Activated CD4-positive, alpha-beta memory T cell treated with anti-CD3 and anti-CD28 coated beads for 36 hours (primary cell): ENCODE measurements around the gene MRFAP1L1. TPM values are rescaled to one million over a fixed set of nuclear protein-coding genes. Genes with fewer than 3 reads are reported as not detected.

ENCODE experiments used
- CTCF ChIA-PET: fragments of 350-600 bp; sonication (Branson Sonifier 250); formaldehyde crosslinking; loops from one replicate; lab custom pipeline; 2021; ENCODE audit warnings: antibody characterized with exemption, inconsistent platforms; lab: Charles Lee
- POLR2A ChIA-PET: fragments of 350-600 bp; sonication (Branson Sonifier 250); formaldehyde crosslinking; loops from one replicate; lab custom pipeline; 2021; ENCODE audit warnings: antibody characterized with exemption; lab: Charles Lee
- DNase-seq: peaks from one replicate; pipeline ENCODE4 v3.0.0-alpha.2; 2020
- H3K27ac Mint-ChIP-seq: one replicate; pipeline ENCODE4 v1.8.0; 2021; ENCODE audit warnings: mixed read lengths
- H3K27me3 Mint-ChIP-seq: one replicate; pipeline ENCODE4 v1.8.0; 2021; ENCODE audit warnings: mixed read lengths
- H3K36me3 Mint-ChIP-seq: one replicate; pipeline ENCODE4 v1.8.0; 2021; ENCODE audit warnings: mixed read lengths
- H3K4me1 Mint-ChIP-seq: one replicate; pipeline ENCODE4 v1.8.0; 2021; ENCODE audit warnings: low read depth, mixed read lengths
- H3K4me3 Mint-ChIP-seq: one replicate; pipeline ENCODE4 v1.8.0; 2021; ENCODE audit warnings: mild to moderate bottlenecking, mixed read lengths
- H3K9me3 Mint-ChIP-seq: one replicate; pipeline ENCODE4 v1.8.0; 2021; ENCODE audit warnings: mixed read lengths
- intact Hi-C: fragments of 100-400 bp; cut with micrococcal nuclease; formaldehyde crosslinking; loops from one replicate; pipeline ENCODE4 v1.15.1; 2023
- total RNA-seq, 2 experiments: library from RNA; stranded (reverse); gene quantifications; one replicate each; pipeline ENCODE4 v1.2.3, GENCODE V29; 2021

The MRFAP1L1 gene
- total RNA-seq, 2 experiments from 2014 or later: 50.7 to 52.0 TPM

DNA sequence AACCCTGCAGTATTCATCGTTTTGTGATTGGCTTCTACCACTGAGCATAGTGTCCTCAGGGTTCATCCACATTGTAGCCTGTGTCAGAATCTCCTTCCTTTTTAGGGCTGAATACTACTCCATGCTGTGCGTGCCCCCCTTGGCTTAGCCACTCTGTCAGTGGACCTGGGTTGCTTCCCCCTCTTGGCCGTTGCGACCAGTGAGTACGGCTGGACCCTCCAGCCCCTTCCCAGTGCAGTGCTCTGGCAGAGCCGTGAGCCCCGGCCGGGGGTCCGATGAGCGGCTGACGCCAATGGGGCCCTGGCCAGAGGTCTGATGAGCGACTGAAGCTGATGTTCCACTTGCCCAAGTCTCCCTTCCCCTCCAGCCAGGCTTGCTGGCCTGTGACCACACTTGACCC lies 13.2 kb upstream of the MRFAP1L1 start:
- H3K27me3 Mint-ChIP-seq: no peaks in the 10 kb centered on the region
- no peak for DNase-seq
- peaks cover 18% of the 10 kb centered on the region for H3K4me1 Mint-ChIP-seq
- ChIA-PET POLR2A (no interaction called here), CTCF (interaction anchor here (9.9 kb wide), 1 partner anchor 152 kb away, joined by 252 read pairs; no protein-coding TSS in a partner anchor)
- H3K27ac Mint-ChIP-seq: no peak overlapping the region
- peaks cover 3% of the 10 kb centered on the region for H3K36me3 Mint-ChIP-seq
- no peak overlapping the region for H3K4me3 Mint-ChIP-seq
- H3K9me3 Mint-ChIP-seq: no peaks in the 10 kb centered on the region
- intact Hi-C loops: no loop called here

DNA sequence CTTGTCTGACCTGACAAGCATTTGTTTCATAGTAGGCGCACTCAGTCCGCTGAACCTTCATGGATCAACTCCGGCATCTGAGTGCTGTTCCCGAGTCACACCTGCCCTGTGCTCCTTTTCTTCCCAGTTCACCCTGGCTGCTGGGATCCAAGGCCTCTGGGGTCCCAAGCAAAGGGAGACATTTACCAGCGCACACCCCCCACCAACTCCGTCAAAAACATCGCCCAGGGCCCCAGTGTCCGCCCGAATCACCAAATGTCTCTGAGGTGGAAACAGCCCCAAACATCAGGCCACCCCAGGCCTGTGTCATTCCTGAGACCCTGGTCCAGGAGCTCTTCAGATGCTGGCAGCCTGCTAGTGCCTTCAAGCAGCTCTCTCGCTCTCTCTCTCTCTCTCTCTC lies 11.5 kb upstream of the MRFAP1L1 start:
- intact Hi-C loops: no loop called here
- H3K4me3 Mint-ChIP-seq: no peak overlapping the region
- no peak for DNase-seq
- no peak overlapping the region for H3K27ac Mint-ChIP-seq
- H3K4me1 Mint-ChIP-seq: peaks cover 18% of the 10 kb centered on the region
- H3K36me3 Mint-ChIP-seq: peaks cover 6% of the 10 kb centered on the region
- no peaks in the 10 kb centered on the region for H3K9me3 Mint-ChIP-seq
- CTCF ChIA-PET: interaction anchor here (1.1 to 9.9 kb wide), 11 partner anchors 10 to 349 kb away, joined by 3 to 252 read pairs (median 4); partner anchors contain the start of genes GRPEL1 and MRFAP1L1
- H3K27me3 Mint-ChIP-seq: no peaks in the 10 kb centered on the region
- POLR2A ChIA-PET: interaction anchor here (1.1 kb wide), 1 partner anchor 152 kb away, joined by 3 read pairs; no protein-coding TSS in a partner anchor

- H3K27ac Mint-ChIP-seq: no peak overlapping the region
- DNase-seq: peak; percentile 86
- peaks cover 3% of the 10 kb centered on the region for H3K27me3 Mint-ChIP-seq
- H3K4me3 Mint-ChIP-seq: no peak overlapping the region
- intact Hi-C loops: loop anchor here (1.0 kb wide), 2 partner anchors 154 to 350 kb away; no protein-coding TSS in a partner anchor
- POLR2A ChIA-PET: interaction anchor here (1.1 kb wide), 1 partner anchor 153 kb away, joined by 3 read pairs; no protein-coding TSS in a partner anchor
- H3K9me3 Mint-ChIP-seq: no peaks in the 10 kb centered on the region
- CTCF ChIA-PET: interaction anchor here (0.6 to 9.9 kb wide), 35 partner anchors 10 to 384 kb away, joined by 3 to 252 read pairs (median 3); partner anchors contain the start of genes GRPEL1 and MRFAP1L1
- H3K36me3 Mint-ChIP-seq: peaks cover 9% of the 10 kb centered on the region
- peaks cover 26% of the 10 kb centered on the region for H3K4me1 Mint-ChIP-seq
Measured at GRCh38 chr4:6720202-6720699, 10.6 kb upstream of the MRFAP1L1 start.

DNA sequence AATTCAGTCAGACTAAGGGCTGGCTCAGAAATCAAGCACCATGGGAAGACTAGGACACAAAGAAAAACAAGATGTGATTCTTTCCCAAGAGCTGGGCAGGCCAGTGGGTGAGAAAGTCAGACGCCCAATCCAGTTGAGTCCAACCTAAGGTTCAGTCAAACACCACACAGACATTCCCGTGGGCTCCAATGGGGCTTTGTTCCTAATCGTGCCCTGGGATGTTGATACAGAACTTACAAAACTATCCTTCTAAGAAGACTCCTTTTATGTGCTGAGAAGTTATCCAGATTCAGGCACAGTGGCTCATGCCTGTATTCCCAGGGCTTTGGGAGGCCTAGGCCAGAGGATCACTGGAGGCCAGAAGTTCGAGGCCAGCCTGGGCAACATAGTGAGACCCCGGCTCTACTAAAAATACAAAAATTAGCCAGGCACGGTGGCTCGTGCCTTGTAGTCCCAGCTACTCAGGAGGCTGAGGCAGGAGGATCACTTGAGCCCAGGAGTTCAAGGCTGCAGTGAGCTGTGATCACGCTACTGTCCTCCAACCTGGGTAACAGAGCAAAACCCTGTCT lies 10.0 kb upstream of the MRFAP1L1 start:
- Mint-ChIP-seq H3K36me3 (peaks cover 9% of the 10 kb centered on the region), H3K27me3 (peaks cover 3% of the 10 kb centered on the region), H3K9me3 (no peaks in the 10 kb centered on the region), H3K4me3 (no peak overlapping the region), H3K4me1 (peaks cover 26% of the 10 kb centered on the region), H3K27ac (no peak overlapping the region)
- ChIA-PET CTCF (interaction anchor here (0.6 to 9.9 kb wide), 23 partner anchors 10 to 362 kb away, joined by 3 to 252 read pairs (median 4); partner anchors contain the start of genes GRPEL1 and MRFAP1L1), POLR2A (no interaction called here)
- no peak for DNase-seq
- intact Hi-C loops: loop anchor here (1.0 to 5.0 kb wide), 3 partner anchors 155 to 351 kb away; no protein-coding TSS in a partner anchor

- H3K9me3 Mint-ChIP-seq: no peaks in the 10 kb centered on the region
- intact Hi-C loops: loop anchor here (5.0 kb wide), 1 partner anchor 268 kb away; no protein-coding TSS in a partner anchor
- peaks cover 9% of the 10 kb centered on the region for H3K36me3 Mint-ChIP-seq
- H3K4me3 Mint-ChIP-seq: peak overlapping the region; percentile 1
- no peak for DNase-seq
- POLR2A ChIA-PET: no interaction called here
- H3K27me3 Mint-ChIP-seq: peaks cover 3% of the 10 kb centered on the region
- peaks cover 26% of the 10 kb centered on the region for H3K4me1 Mint-ChIP-seq
- H3K27ac Mint-ChIP-seq: no peak overlapping the region
- CTCF ChIA-PET: interaction anchor here (0.6 to 9.9 kb wide), 10 partner anchors 10 to 351 kb away, joined by 3 to 252 read pairs (median 9); partner anchors contain the start of genes GRPEL1 and MRFAP1L1
Measured at GRCh38 chr4:6718932-6719610, 9.4 kb upstream of the MRFAP1L1 start.

DNA sequence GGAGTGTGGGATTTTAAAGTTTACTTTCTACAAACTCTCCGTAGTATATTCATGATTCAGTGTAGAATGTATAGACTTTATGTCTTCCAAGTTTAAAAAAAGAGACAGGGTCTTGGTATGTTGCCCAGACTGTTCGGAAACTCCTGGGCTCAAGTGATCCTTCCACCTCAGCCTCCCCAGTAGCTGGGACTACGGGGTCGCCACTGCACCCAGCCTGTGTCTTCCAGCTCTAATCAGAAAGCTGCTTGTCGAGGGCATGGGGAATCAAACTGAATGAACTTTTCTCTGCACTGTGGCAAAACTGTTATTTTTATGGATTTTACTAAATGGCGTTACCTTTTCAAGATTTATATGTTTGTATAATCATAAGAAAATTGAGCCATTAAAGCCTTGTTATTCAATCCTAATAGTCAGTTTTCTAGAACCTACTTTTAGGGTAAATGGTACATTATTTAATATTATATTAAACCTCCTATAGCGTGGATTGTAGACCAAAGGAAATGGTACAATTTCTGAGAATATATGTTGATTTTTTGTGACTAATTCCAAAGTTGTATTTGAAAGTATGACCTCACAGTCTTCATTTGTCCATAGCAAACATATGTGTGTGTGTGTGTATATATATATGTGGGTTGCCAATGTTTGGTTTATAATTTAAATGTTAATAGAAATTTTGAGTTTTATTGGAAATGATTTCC lies 7.4 kb upstream of the MRFAP1L1 start:
- ChIA-PET CTCF (interaction anchor here (0.6 to 9.9 kb wide), 15 partner anchors 9 to 383 kb away, joined by 3 to 252 read pairs (median 4); partner anchors contain the start of genes GRPEL1, TADA2B and TBC1D14), POLR2A (interaction anchor here (0.6 to 3.0 kb wide), 9 partner anchors 23 to 352 kb away, joined by 3 to 29 read pairs (median 4); partner anchors contain the start of genes GRPEL1, MAN2B2 and S100P)
- H3K9me3 Mint-ChIP-seq: no peaks in the 10 kb centered on the region
- H3K27me3 Mint-ChIP-seq: peaks cover 3% of the 10 kb centered on the region
- intact Hi-C loops: loop anchor here (1.0 to 5.0 kb wide), 6 partner anchors 43 to 352 kb away; partner anchors contain the start of genes GRPEL1 and MRFAP1
- H3K27ac Mint-ChIP-seq: peak overlapping the region; percentile 97
- H3K36me3 Mint-ChIP-seq: peaks cover 9% of the 10 kb centered on the region
- DNase-seq: no peak
- peak overlapping the region; percentile 90 for H3K4me3 Mint-ChIP-seq
- peaks cover 26% of the 10 kb centered on the region for H3K4me1 Mint-ChIP-seq

DNA sequence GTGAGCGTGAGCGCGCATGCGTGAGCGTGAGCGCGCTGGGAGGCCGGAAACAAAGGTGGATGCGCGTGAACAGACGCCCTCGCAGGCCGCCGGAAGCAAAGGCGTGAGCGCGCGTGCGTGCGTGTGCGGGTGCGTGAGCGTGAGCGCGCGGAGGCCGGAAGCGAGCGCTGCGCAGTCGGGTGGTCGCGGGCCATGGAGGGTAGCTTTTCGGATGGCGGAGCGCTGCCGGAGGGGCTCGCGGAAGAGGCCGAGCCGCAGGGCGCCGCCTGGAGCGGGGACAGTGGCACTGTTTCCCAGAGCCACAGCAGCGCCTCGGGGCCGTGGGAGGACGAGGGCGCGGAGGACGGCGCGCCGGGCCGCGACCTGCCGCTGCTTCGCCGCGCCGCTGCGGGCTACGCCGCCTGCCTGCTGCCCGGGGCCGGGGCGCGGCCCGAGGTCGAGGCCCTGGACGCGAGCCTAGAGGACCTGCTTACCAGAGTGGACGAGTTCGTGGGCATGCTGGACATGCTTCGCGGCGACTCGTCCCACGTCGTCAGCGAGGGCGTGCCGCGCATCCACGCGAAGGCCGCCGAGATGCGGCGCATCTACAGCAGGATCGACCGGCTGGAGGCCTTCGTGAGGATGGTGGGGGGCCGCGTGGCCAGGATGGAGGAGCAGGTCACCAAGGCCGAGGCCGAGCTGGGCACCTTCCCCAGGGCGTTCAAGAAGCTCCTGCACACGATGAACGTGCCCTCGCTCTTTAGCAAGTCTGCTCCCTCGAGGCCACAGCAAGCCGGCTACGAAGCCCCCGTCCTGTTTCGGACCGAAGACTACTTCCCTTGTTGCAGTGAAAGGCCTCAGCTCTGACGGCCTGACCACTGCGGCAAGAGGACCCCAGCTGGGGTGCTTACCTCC lies 6.6 kb upstream of the MRFAP1L1 start, which contains the start of gene BLOC1S4:
TSS of gene BLOC1S4 (plus strand) at position 157 of the 894 bp plus-strand sequence. CDS start at position 193, 36 bp downstream.
- peak; percentile 92 for DNase-seq
- Mint-ChIP-seq H3K4me1 (peaks cover 27% of the 10 kb centered on the region), H3K27me3 (peaks cover 3% of the 10 kb centered on the region), H3K4me3 (peak within 1 kb of the TSS; percentile 90), H3K36me3 (peaks cover 9% of the 10 kb centered on the region), H3K9me3 (no peaks in the 10 kb centered on the region), H3K27ac (peak within 1 kb of the TSS; percentile 97)
- ChIA-PET POLR2A (interaction anchor here (0.6 to 3.0 kb wide), 9 partner anchors 8 to 353 kb away, joined by 3 to 29 read pairs (median 4); partner anchors contain the start of genes GRPEL1, MAN2B2, MRFAP1 and S100P), CTCF (interaction anchor here (0.6 to 9.9 kb wide), 14 partner anchors 8 to 354 kb away, joined by 3 to 252 read pairs (median 3); partner anchors contain the start of genes GRPEL1 and TBC1D14)
- intact Hi-C loops: loop anchor here (1.0 to 5.0 kb wide), 5 partner anchors 42 to 353 kb away; partner anchors contain the start of genes GRPEL1 and MRFAP1

DNA sequence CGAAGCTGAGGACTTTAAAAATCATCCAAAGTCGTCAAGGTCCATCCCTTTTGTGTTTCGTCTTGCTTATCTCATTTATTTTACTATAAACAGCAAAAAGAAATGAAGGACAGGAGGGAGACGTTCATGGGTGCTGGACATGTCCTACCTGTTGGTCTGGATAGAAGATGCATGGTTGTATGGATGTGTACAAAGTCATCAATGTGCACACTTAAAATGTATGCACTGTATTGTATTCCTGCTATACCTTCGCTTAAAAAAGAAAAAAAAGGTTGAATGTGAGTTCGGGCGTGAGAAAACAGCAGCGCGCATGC lies 6.0 kb upstream of the MRFAP1L1 start:
- ChIA-PET CTCF (interaction anchor here (1.1 to 9.9 kb wide), 6 partner anchors 14 to 355 kb away, joined by 3 to 252 read pairs (median 40); partner anchors contain the start of gene GRPEL1), POLR2A (interaction anchor here (0.6 to 3.0 kb wide), 6 partner anchors 8 to 353 kb away, joined by 3 to 29 read pairs (median 6); partner anchors contain the start of genes GRPEL1, MAN2B2 and MRFAP1)
- DNase-seq: no peak
- no peaks in the 10 kb centered on the region for H3K9me3 Mint-ChIP-seq
- peak overlapping the region; percentile 97 for H3K27ac Mint-ChIP-seq
- H3K4me1 Mint-ChIP-seq: peaks cover 34% of the 10 kb centered on the region
- peak overlapping the region; percentile 90 for H3K4me3 Mint-ChIP-seq
- intact Hi-C loops: loop anchor here (1.0 to 5.0 kb wide), 5 partner anchors 41 to 353 kb away; partner anchors contain the start of genes GRPEL1 and MRFAP1
- H3K36me3 Mint-ChIP-seq: peaks cover 9% of the 10 kb centered on the region
- H3K27me3 Mint-ChIP-seq: peaks cover 3% of the 10 kb centered on the region

GRCh38 chr4:6714954-6715353 lies 5.3 kb upstream of the MRFAP1L1 start:
- ChIA-PET POLR2A (interaction anchor here (3.0 kb wide), 1 partner anchor 41 kb away, joined by 29 read pairs; a partner anchor contains a TSS), CTCF (interaction anchor here (1.2 to 5.9 kb wide), 4 partner anchors 40 to 328 kb away, joined by 3 to 74 read pairs (median 8); partner anchors contain the start of gene TADA2B)
- Mint-ChIP-seq H3K9me3 (no peaks in the 10 kb centered on the region), H3K4me3 (no peak overlapping the region), H3K27me3 (peaks cover 3% of the 10 kb centered on the region), H3K27ac (peak overlapping the region; percentile 49), H3K36me3 (peaks cover 9% of the 10 kb centered on the region), H3K4me1 (peaks cover 33% of the 10 kb centered on the region)
- no peak for DNase-seq
- intact Hi-C loops: loop anchor here (5.0 kb wide), 1 partner anchor 272 kb away; no protein-coding TSS in a partner anchor

DNA sequence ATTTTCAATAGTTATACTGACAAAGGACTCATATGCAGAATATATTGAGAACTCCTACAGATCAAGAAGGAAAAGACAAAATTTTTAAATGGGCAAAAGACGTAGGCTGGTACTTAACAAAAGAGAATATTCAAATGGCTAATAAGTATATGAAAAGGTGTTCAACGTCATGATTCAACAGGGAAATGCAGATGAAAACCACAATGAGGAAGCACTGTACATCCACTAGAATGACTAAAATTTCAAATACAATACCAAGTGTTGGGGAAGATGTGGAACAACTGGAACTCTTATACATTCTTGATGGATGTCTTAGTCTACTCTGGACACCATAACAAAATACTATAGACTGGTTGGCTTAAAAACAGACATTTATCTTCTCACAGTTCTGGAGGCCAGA lies 1.3 kb upstream of the MRFAP1L1 start:
- DNase-seq: no peak
- H3K4me1 Mint-ChIP-seq: peaks cover 42% of the 10 kb centered on the region
- H3K4me3 Mint-ChIP-seq: no peak overlapping the region
- H3K36me3 Mint-ChIP-seq: peaks cover 25% of the 10 kb centered on the region
- no peaks in the 10 kb centered on the region for H3K9me3 Mint-ChIP-seq
- H3K27me3 Mint-ChIP-seq: peaks cover 3% of the 10 kb centered on the region
- H3K27ac Mint-ChIP-seq: no peak overlapping the region
- ChIA-PET POLR2A (interaction anchor here (2.3 kb wide), 1 partner anchor 38 kb away, joined by 7 read pairs; a partner anchor contains a TSS), CTCF (no interaction called here)
- intact Hi-C loops: no loop called here
